Keratinocyte (primary cell): ENCODE data around the gene RAB3GAP2.

Experiments used
- CTCF ChIP-seq, 3 experiments: IDR thresholded peaks in 1 of 3; conservative IDR thresholded peaks in 1 of 3; optimal IDR thresholded peaks in 1 of 3; 2 replicates in 2 of 3; 3 replicates in 1 of 3; pipeline versions ENCODE3 to v1.5.1; 2011; ENCODE audit warnings: low read length in 3 of 3, mild to moderate bottlenecking in 3 of 3, moderate library complexity in 2 of 3, control low read depth in 1 of 3, inconsistent platforms in 1 of 3; ENCODE audit not compliant: insufficient read depth in 2 of 3; ENCODE audit errors: extremely low read depth in 1 of 3
- EZH2 ChIP-seq: IDR thresholded peaks from one replicate; pipeline ENCODE4 v1.6.1; 2012; ENCODE audit warnings: inconsistent platforms, mild to moderate bottlenecking, low read length, moderate library complexity

- no peak for TF ChIP-seq CTCF (optimal IDR thresholded peaks at IDR 0.05 in 1 of 3, IDR thresholded peaks at IDR 0.05 in 1 of 3, conservative IDR thresholded peaks at IDR 0.05 in 1 of 3; ENCODE audit: extremely low read depth in 1 of 3, insufficient read depth in 2 of 3, low read length in 3 of 3)
- TF ChIP-seq EZH2, result no peak
These were observed 18.0 kb upstream of the RAB3GAP2 start for GRCh38 chr1:220290140-220290761.
